GM12801 (cell line): ENCODE results near the gene CDKL1.

Source experiments
- CTCF ChIP-seq: IDR thresholded peaks from one replicate; pipeline ENCODE4 v1.5.1; 2011; ENCODE audit warnings: control low read depth; ENCODE audit not compliant: insufficient read length; ENCODE audit errors: extremely low read depth

CDKL1 gene

GRCh38 chr14:50338587-50338986, 58.1 kb downstream of the CDKL1 start:
- TF ChIP-seq CTCF = no peak

- no peak for TF ChIP-seq CTCF
These were observed 60.5 kb downstream of the CDKL1 start for GRCh38 chr14:50335989-50336824.

GRCh38 chr14:50335389-50335788, 61.3 kb downstream of the CDKL1 start:
- TF ChIP-seq CTCF = no peak

GRCh38 chr14:50334211-50334610, 62.5 kb downstream of the CDKL1 start:
- TF ChIP-seq CTCF = no peak

- TF ChIP-seq CTCF = no peak
These were observed 63.6 kb downstream of the CDKL1 start for GRCh38 chr14:50333014-50333509.

- no peak for TF ChIP-seq CTCF
These were observed 65.1 kb downstream of the CDKL1 start for GRCh38 chr14:50331596-50331995.

GRCh38 chr14:50321009-50321660, 75.5 kb downstream of the CDKL1 start:
- peak; percentile 47 for TF ChIP-seq CTCF
